ENCODE measurements around the gene TCEA2. TPM values are rescaled to one million over a fixed set of nuclear protein-coding genes. Genes with fewer than 3 reads are reported as not detected.

The TCEA2 gene
- total RNA-seq = 3.4 and 14.7 TPM in 2 replicates

GRCh38 chr20:64062596-64063388 is at the start of gene TCEA2:
Gene TCEA2, plus strand, starts transcription at chr20:64063198. Its CDS starts 115 bp downstream, at chr20:64063313.

GRCh38 chr20:64035933-64036345 is 27.1 kb upstream of the TCEA2 start, which contains the start of gene C20orf204:
Gene C20orf204, plus strand, starts transcription at chr20:64036182. Its CDS starts 142 bp downstream, at chr20:64036324.

GRCh38 chr20:64049060-64049877 is 13.7 kb upstream of the TCEA2 start, which contains the start of gene SOX18:
Gene SOX18, minus strand, starts transcription at chr20:64049639. Its CDS starts 123 bp downstream, at chr20:64049516.

GRCh38 chr20:64079273-64080012 is 16.4 kb downstream of the TCEA2 start, which contains the start of gene RGS19:
Gene RGS19, minus strand, starts transcription at chr20:64079518. Its CDS starts 2,632 bp downstream, at chr20:64076886.

GRCh38 chr20:64080013-64080812 is 17.2 kb downstream of the TCEA2 start, which contains the start of gene OPRL1:
Gene OPRL1, plus strand, starts transcription at chr20:64080082. Its CDS starts 12,639 bp downstream, at chr20:64092721.

GRCh38 chr20:64083804-64084684 is 21.0 kb downstream of the TCEA2 start, which contains the start of gene LKAAEAR1:
Gene LKAAEAR1, minus strand, starts transcription at chr20:64084398. Its CDS starts 179 bp downstream, at chr20:64084219.

GRCh38 chr20:64106981-64107735 is 44.2 kb downstream of the TCEA2 start, which contains the start of gene NPBWR2:
Gene NPBWR2, minus strand, starts transcription at chr20:64107565. Its CDS starts 734 bp downstream, at chr20:64106831.

Other genes with a start within 250 kb of the TCEA2 start
- gene ZBTB46, start 231.9 kb upstream of the TCEA2 start, total RNA-seq = 0.43 and 2.9 TPM in 2 replicates
- gene ABHD16B, start 201.7 kb upstream of the TCEA2 start, total RNA-seq = not detected in 2 replicates
- 130 and 165 TPM in 2 replicates for gene TPD52L2, start 197.9 kb upstream of the TCEA2 start, total RNA-seq
- 99.7 and 137 TPM in 2 replicates for gene DNAJC5, start 168.1 kb upstream of the TCEA2 start, total RNA-seq
- gene UCKL1, start 106.8 kb upstream of the TCEA2 start, total RNA-seq = 23.9 and 31.6 TPM in 2 replicates
- gene ZNF512B, start 93.3 kb upstream of the TCEA2 start, total RNA-seq = 7.2 and 7.9 TPM in 2 replicates
- 2.1 and 4.3 TPM in 2 replicates for gene SAMD10, start 83.6 kb upstream of the TCEA2 start, total RNA-seq
- 49.4 and 61.9 TPM in 2 replicates for gene PRPF6, start 82.1 kb upstream of the TCEA2 start, total RNA-seq
- 0.24 and 0.85 TPM in 2 replicates for gene C20orf204, start 27.0 kb upstream of the TCEA2 start, total RNA-seq
- gene SOX18, start 13.6 kb upstream of the TCEA2 start, total RNA-seq = 0.43 TPM in 1 of 2 replicates, not detected in the other
- 9.2 and 27.2 TPM in 2 replicates for gene RGS19, start 16.3 kb downstream of the TCEA2 start, total RNA-seq
- under 0.01 and 0.24 TPM in 2 replicates for gene OPRL1, start 16.9 kb downstream of the TCEA2 start, total RNA-seq
- gene LKAAEAR1, start 21.2 kb downstream of the TCEA2 start, total RNA-seq = not detected in 2 replicates
- gene NPBWR2, start 44.4 kb downstream of the TCEA2 start, total RNA-seq = not detected in 2 replicates
- gene MYT1, start 101.3 kb downstream of the TCEA2 start, total RNA-seq = not detected in 2 replicates
- gene PCMTD2, start 192.6 kb downstream of the TCEA2 start, total RNA-seq = 30.1 and 37.3 TPM in 2 replicates